Ovary (tissue), 9 donors: ENCODE results near the gene CD84. TPM values are rescaled to one million over a fixed set of nuclear protein-coding genes. Genes with fewer than 3 reads are reported as not detected.
"Not testable (repeated sequence)": the region's sequence is repeated elsewhere in the genome, so short reads cannot be mapped to it uniquely, and the experiment has no call there.

ENCODE experiments used
- DNase-seq, 5 donors: peaks; one replicate each; pipeline ENCODE4 v3.0.0-alpha.2; 2019 to 2020
- H3K27ac ChIP-seq, 2 donors: fragments of 200-600 bp; one replicate each; pipeline versions ENCODE4 v1.5.1 to v1.8.0; 2019 to 2022
- H3K27me3 ChIP-seq: fragments of 200-600 bp; one replicate; pipeline ENCODE4 v1.8.0; 2022
- H3K36me3 ChIP-seq: fragments of 200-600 bp; sonication (generic); one replicate; pipeline ENCODE4 v1.5.1; 2019
- H3K4me1 ChIP-seq: one replicate; pipeline ENCODE4 v1.8.1; 2013; ENCODE audit warnings: mild to moderate bottlenecking, moderate library complexity; ENCODE audit not compliant: insufficient read depth
- H3K4me3 ChIP-seq: fragments of 200-600 bp; sonication (generic); one replicate; pipeline ENCODE4 v1.5.1; 2017
- H3K9me3 ChIP-seq, 2 donors: fragments of 200-600 bp in 1 of 2; sonication (generic) in 1 of 2; one replicate each; pipeline versions ENCODE4 v1.5.1 to v1.8.1; 2013 to 2019; ENCODE audit warnings: mild to moderate bottlenecking in 1 of 2, moderate library complexity in 1 of 2
- EP300 ChIP-seq: sonication (generic); formaldehyde crosslinking; IDR thresholded peaks from one replicate; pipeline ENCODE4 v1.6.1; 2017; ENCODE audit warnings: antibody characterized with exemption
- POLR2A ChIP-seq: fragments of 450-650 bp; IDR thresholded peaks from one replicate; pipeline ENCODE4 v1.6.1; 2017; ENCODE audit warnings: antibody characterized with exemption, mild to moderate bottlenecking, moderate library complexity
- whole genome bisulfite sequencing, 3 donors: extraction: QIAGEN DNeasy Blood & Tissue Kit in 1 of 3; methylation state at CpG; one replicate each; pipeline versions ENCODE4 v1.1.5 to v1.1.7; 2013 to 2017; 5-methylcytosine and 5-hydroxymethylcytosine counted together
- intact Hi-C, 4 donors: fragments of 100-400 bp; cut with DNase I; formaldehyde crosslinking; loops; one replicate each; pipeline versions ENCODE4 v1.11.0 to v1.15.1; 2022 to 2023
- polyA plus RNA-seq, 2 donors: library from polyadenylated mRNA; stranded (reverse); fragments of 200-250 nt in 1 of 2; fragments of 350-450 nt in 1 of 2; fragmentation: Illumina TruSeq in 1 of 2; extraction: RNeasy Lipid Tissue Mini Kit (QIAGEN cat#74804) in 1 of 2; gene quantifications; one replicate each; pipeline ENCODE4 v1.2.3, GENCODE V29; 2013 to 2014
- total RNA-seq, 7 donors: library from RNA; depleted of rRNA in 2 of 7; stranded (reverse); fragments of >200 nt in 2 of 7; fragmentation: NEBNext Ultra II Directional in 3 of 7; extraction: Animal tissue kit (Norgen Biotek cat#: 25700) in 3 of 7; gene quantifications; one replicate each; pipeline versions ENCODE4 v1.1.0 to v1.2.4, GENCODE V29; 2016 to 2023
- TF ChIP-seq, protein P1 (sequence below), 3 donors: fragments of 450-650 bp in 2 of 3; fragments of 200-600 bp in 1 of 3; IDR thresholded peaks; one replicate each; pipeline versions ENCODE4 v1.5.1 to v1.8.0; 2016 to 2022; ENCODE audit warnings: antibody characterized with exemption in 3 of 3, mild to moderate bottlenecking in 1 of 3
- donor health status: DM: no; HTN: no; CAD: no; lungs with moderate emphysema.
- donor health status: DM: no; HTN: no; CAD: no.
- donor health status: Bipolar disorder and iron deficiency.
- donor health status: DM: yes; HTN: yes; CAD: no.
- donor health status: DM: no; HTN: no; CAD: no.
- donor health status: DM: yes; HTN: yes; CAD: no.

CD84 gene
- total and polyA plus RNA-seq, 9 donors, result 0.48 to 10.9 (median 2.0) TPM

GRCh38 chr1:160539684-160539989 is 39.7 kb downstream of the CD84 start:
- WGBS, 3 donors, result 82 to 89% (median 84%) methylated on average over 6 of the region's 6 CpGs
- TF ChIP-seq EP300 (no peak), POLR2A (no peak)
- TF ChIP-seq, protein P1, sequence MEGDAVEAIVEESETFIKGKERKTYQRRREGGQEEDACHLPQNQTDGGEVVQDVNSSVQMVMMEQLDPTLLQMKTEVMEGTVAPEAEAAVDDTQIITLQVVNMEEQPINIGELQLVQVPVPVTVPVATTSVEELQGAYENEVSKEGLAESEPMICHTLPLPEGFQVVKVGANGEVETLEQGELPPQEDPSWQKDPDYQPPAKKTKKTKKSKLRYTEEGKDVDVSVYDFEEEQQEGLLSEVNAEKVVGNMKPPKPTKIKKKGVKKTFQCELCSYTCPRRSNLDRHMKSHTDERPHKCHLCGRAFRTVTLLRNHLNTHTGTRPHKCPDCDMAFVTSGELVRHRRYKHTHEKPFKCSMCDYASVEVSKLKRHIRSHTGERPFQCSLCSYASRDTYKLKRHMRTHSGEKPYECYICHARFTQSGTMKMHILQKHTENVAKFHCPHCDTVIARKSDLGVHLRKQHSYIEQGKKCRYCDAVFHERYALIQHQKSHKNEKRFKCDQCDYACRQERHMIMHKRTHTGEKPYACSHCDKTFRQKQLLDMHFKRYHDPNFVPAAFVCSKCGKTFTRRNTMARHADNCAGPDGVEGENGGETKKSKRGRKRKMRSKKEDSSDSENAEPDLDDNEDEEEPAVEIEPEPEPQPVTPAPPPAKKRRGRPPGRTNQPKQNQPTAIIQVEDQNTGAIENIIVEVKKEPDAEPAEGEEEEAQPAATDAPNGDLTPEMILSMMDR (IDR thresholded peaks at IDR 0.05), result no peak
- H3K36me3 ChIP-seq, result no peaks in the 10 kb centered on the region

GRCh38 chr1:160538985-160539651 is 40.2 kb downstream of the CD84 start:
- 57 to 65% (median 62%) methylated on average over 5 of the region's 5 CpGs for WGBS, 3 donors
- Histone ChIP-seq H3K36me3 (no peaks in the 10 kb centered on the region), H3K27me3 (no peaks in the 10 kb centered on the region), H3K9me3 (no peaks in the 10 kb centered on the region), H3K4me3 (no peak overlapping the region), H3K27ac (no peak overlapping the region), H3K4me1 (no peaks in the 10 kb centered on the region)
- intact Hi-C loops, result no loop called here
- no peak for DNase-seq
- TF ChIP-seq, protein P1 (IDR thresholded peaks at IDR 0.05), result no peak
- TF ChIP-seq POLR2A (no peak), EP300 (no peak)

More at GRCh38 chr1:160539684-160539989, 39.7 kb downstream of the CD84 start:
- no peaks in the 10 kb centered on the region for H3K4me1 ChIP-seq
- H3K9me3 ChIP-seq, result no peaks in the 10 kb centered on the region
- no peaks in the 10 kb centered on the region for H3K27me3 ChIP-seq
- intact Hi-C loops, result no loop called here
- no peak overlapping the region for H3K27ac ChIP-seq
- no peak for DNase-seq
- no peak overlapping the region for H3K4me3 ChIP-seq

DNA sequence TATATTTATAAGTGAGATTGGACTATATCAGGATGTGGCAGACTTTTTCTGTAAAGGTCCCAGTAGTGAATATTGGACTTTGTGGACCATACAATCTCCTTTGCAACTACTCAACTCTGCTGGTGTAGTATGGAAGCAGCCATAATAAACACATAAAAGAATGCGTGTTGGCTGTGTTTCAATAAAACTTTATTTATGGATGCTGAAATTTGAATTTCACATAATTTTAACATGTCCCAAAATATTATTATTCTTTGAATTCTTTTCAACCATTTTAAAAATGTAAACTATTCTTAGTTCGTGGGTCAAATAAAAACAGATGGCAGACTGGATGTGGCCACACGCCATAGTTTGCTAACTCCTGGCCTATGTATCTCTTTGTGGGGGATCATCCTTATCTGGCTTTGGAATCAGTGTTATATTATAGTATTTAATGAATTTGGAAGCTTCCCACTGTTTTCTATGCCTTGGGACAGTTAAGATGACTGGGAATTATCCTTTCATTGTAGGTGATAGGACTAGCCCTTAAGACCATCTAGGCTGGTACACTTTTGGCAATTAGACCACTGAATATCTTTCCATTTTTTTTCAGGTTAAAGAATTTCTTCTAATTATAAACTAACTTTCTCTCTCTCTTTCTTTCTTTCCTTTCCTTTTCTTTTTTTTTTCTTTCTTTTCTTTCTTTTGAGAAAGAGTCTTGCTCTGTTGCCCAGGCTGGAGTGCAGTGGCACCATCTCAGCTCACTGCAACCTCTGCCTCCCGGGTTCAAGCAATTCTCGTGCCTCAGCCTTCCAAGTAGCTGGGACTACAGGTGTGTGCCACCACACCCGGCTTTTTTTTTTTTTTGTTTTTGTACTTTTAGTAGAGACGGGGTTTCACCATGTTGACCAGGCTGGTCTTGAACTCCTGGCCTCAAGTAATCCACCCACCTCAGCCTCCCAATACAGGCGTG is 41.3 kb downstream of the CD84 start:
- H3K4me1 ChIP-seq, result no peaks in the 10 kb centered on the region
- no peak for DNase-seq
- H3K4me3 ChIP-seq, result no peak overlapping the region
- intact Hi-C loops, result no loop called here
- no peaks in the 10 kb centered on the region for H3K9me3 ChIP-seq
- no peaks in the 10 kb centered on the region for H3K36me3 ChIP-seq
- no peak overlapping the region for H3K27ac ChIP-seq
- H3K27me3 ChIP-seq, result no peaks in the 10 kb centered on the region
- TF ChIP-seq EP300, result no peak
- no peak for TF ChIP-seq POLR2A
- TF ChIP-seq, protein P1 (IDR thresholded peaks at IDR 0.05), result no peak
- 77 to 78% (median 78%) methylated on average over 8 of the region's 8 CpGs for WGBS, 3 donors

GRCh38 chr1:160534823-160535605 is 44.3 kb downstream of the CD84 start:
- Histone ChIP-seq H3K36me3 (no peaks in the 10 kb centered on the region), H3K4me1 (no peaks in the 10 kb centered on the region), H3K4me3 (no peak overlapping the region), H3K27ac (no peak overlapping the region), H3K9me3 (peaks cover 0 to 5% of the 10 kb centered on the region in 2 donors), H3K27me3 (no peaks in the 10 kb centered on the region)
- DNase-seq, result no peak
- intact Hi-C loops, result no loop called here
- WGBS, 3 donors, result 64 to 79% (median 72%) methylated on average over 3 of the region's 3 CpGs
- no peak for TF ChIP-seq EP300
- TF ChIP-seq POLR2A, result no peak
- TF ChIP-seq, protein P1 (IDR thresholded peaks at IDR 0.05), result no peak

- H3K4me3 ChIP-seq, intact Hi-C loops, H3K27ac ChIP-seq, DNase-seq, H3K27me3 ChIP-seq, H3K9me3 ChIP-seq, H3K4me1 ChIP-seq, H3K36me3 ChIP-seq: not testable (repeated sequence)
- 78 to 86% (median 79%) methylated on average over 5 of the region's 5 CpGs for WGBS, 3 donors
Measured at GRCh38 chr1:160532557-160532813, 46.8 kb downstream of the CD84 start.

DNA sequence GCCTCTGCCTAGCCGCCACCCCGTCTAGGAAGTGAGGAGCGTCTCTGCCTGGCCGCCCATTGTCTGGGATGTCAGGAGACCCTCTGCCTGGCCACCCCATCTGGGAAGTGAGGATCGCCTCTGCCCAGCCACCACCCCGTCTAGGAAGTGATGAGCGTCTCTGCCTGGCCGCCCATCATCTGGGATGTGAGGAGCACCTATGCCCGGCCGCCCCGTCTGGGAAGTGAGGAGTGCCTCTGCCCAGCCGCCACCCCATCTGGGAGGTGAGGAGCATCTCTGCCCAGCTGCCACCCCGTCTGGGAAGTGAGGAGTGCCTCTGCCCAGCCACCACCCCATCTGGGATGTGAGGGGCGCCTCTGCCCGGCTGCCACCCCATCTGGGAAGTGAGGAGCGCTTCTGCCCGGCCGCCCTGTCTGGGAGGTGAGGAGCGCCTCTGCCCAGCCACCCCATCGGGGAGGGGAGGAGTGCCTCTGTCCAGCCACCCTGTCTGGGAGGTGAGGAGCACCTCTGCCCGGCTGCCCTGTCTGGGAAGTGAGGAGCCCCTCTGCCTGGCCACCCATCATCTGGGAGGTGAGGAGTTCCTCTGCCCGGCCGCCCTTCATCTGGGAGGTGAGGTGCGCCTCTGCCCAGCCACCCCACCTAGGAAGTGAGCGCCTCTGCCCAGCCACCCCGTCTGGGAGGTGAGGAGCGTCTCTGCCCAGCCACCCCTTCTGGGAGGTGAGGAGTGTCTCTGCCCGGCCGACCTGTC is 47.3 kb downstream of the CD84 start:
- H3K27me3 ChIP-seq, intact Hi-C loops, H3K4me3 ChIP-seq, H3K27ac ChIP-seq, DNase-seq, H3K4me1 ChIP-seq, H3K36me3 ChIP-seq, H3K9me3 ChIP-seq: not testable (repeated sequence)
- 87 to 92% (median 87%) methylated on average over 26 to 29 of the region's 29 CpGs for WGBS, 3 donors
